HepG2 (cell line): ENCODE measurements around the gene VSX1. TPM values are rescaled to one million over a fixed set of nuclear protein-coding genes. Genes with fewer than 3 reads are reported as not detected.

ENCODE experiments used
- IKZF4 ChIP-seq: sonication (generic); formaldehyde crosslinking; IDR thresholded peaks from 2 replicates; pipeline ENCODE4 v1.5.1; 2020; ENCODE audit warnings: borderline replicate concordance, mild to moderate bottlenecking, low read depth, missing genetic modification reagents; ENCODE audit errors: not compliant biosample characterization
- KLF12 ChIP-seq: sonication (generic); formaldehyde crosslinking; IDR thresholded peaks from 2 replicates; pipeline ENCODE4 v1.4.0; 2020; ENCODE audit warnings: missing genetic modification reagents, borderline replicate concordance
- NBN ChIP-seq: fragments of 450-650 bp; conservative IDR thresholded peaks from 2 replicates; pipeline ENCODE4 v1.6.1; 2017
- NFATC3 ChIP-seq: sonication (generic); formaldehyde crosslinking; IDR thresholded peaks from 2 replicates; pipeline ENCODE4 v1.5.1; 2020; ENCODE audit warnings: mild to moderate bottlenecking, missing genetic modification reagents
- PTBP1 ChIP-seq: fragments of 200-400 bp; formaldehyde crosslinking; IDR thresholded peaks from 2 replicates; pipeline ENCODE4 v1.6.1; 2018; ENCODE audit warnings: low read length, low read depth; ENCODE audit not compliant: poor library complexity, severe bottlenecking
- SIX1 ChIP-seq: sonication (generic); formaldehyde crosslinking; IDR thresholded peaks from 2 replicates; pipeline ENCODE4 v1.4.0; 2020; ENCODE audit warnings: missing genetic modification reagents, borderline replicate concordance
- ZC3H4 ChIP-seq: sonication (generic); formaldehyde crosslinking; IDR thresholded peaks from 2 replicates; pipeline ENCODE4 v1.4.0; 2020; ENCODE audit warnings: missing genetic modification reagents, borderline replicate concordance
- ZMYM4 ChIP-seq: sonication (generic); formaldehyde crosslinking; IDR thresholded peaks from 2 replicates; pipeline ENCODE4 v1.8.1; 2023; ENCODE audit warnings: mild to moderate bottlenecking, missing genetic modification reagents
- polyA plus RNA-seq, 8 experiments: library from polyadenylated mRNA; depleted of rRNA in 3 of 8; stranded (reverse) in 7 of 8; unstranded in 1 of 8; fragments of >200 nt; fragmentation: Illumina TruSeq in 4 of 8; extraction: Trizol in 4 of 8; gene quantifications; 2 replicates each; pipeline versions ENCODE4 v1.2.1 to v1.2.3, GENCODE V29; 2011 to 2016; ENCODE audit warnings: low read depth in 4 of 8, missing spikeins in 1 of 8, mixed read lengths in 1 of 8; ENCODE audit not compliant: insufficient read depth in 1 of 8
- total RNA-seq, 5 experiments: library from RNA; depleted of rRNA; stranded (reverse); fragments of >200 nt; fragmentation: Illumina TruSeq; extraction: Trizol; gene quantifications; 2 replicates each; pipeline ENCODE4 v1.2.3, GENCODE V29; 2016; ENCODE audit warnings: low read depth in 1 of 5
- TF ChIP-seq, protein P1 (sequence below): sonication (generic); formaldehyde crosslinking; IDR thresholded peaks from 2 replicates; pipeline ENCODE4 v1.8.1; 2022; ENCODE audit warnings: mild to moderate bottlenecking, missing genetic modification reagents
- TF ChIP-seq, protein P2 (sequence below): sonication (generic); formaldehyde crosslinking; IDR thresholded peaks from 2 replicates; pipeline ENCODE4 v1.5.1; 2020; ENCODE audit warnings: missing genetic modification reagents, mild to moderate bottlenecking, borderline replicate concordance
- TF ChIP-seq, protein P3 (sequence below): sonication (generic); formaldehyde crosslinking; IDR thresholded peaks from 2 replicates; pipeline ENCODE4 v1.5.1; 2020; ENCODE audit warnings: mild to moderate bottlenecking, missing genetic modification reagents, moderate library complexity

Gene VSX1
- total and polyA plus RNA-seq, 2 of the 13 experiments (the other 11 are each of a cell fraction or from before 2014, with no cell fraction given): 0.04 TPM; not detected in 1

DNA sequence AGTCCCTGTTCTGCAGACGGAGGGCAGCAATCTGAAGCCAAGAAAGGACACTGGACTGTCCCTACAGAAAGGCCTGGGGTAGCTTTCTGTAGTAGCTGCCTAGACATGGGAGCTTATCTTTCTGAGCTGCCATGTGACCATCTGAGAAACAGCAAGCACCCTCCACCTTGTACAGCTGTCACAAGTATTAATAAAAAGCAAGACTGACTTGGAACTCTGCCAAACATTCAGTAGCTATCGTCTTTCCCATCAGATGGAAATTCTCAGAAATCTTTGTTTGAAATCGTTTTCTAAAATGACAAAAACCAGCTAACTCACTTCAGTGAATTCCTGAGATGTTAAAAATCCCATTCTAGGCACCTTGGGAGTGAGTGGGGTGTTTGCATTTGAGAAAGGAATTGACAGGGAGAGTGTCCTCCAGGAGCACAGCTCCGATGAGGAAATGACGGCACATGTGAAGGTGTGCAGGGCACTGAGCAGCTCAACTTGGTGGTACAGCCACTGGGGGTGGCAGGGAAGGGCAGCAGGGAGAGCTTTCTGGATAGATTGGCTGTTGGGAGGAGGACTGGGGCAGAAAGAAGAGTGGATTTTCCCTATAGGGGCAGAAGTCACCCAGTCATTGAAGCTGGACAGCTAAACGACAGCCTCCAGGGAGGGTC lies 48.5 kb downstream of the VSX1 start (continued):
- peak; percentile 27 for TF ChIP-seq IKZF4 (CRISPR knock-in tag)
- TF ChIP-seq, protein P1, sequence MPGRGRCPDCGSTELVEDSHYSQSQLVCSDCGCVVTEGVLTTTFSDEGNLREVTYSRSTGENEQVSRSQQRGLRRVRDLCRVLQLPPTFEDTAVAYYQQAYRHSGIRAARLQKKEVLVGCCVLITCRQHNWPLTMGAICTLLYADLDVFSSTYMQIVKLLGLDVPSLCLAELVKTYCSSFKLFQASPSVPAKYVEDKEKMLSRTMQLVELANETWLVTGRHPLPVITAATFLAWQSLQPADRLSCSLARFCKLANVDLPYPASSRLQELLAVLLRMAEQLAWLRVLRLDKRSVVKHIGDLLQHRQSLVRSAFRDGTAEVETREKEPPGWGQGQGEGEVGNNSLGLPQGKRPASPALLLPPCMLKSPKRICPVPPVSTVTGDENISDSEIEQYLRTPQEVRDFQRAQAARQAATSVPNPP (CRISPR knock-in tag): no peak
- TF ChIP-seq SIX1 (CRISPR knock-in tag): no peak
- TF ChIP-seq, protein P2, sequence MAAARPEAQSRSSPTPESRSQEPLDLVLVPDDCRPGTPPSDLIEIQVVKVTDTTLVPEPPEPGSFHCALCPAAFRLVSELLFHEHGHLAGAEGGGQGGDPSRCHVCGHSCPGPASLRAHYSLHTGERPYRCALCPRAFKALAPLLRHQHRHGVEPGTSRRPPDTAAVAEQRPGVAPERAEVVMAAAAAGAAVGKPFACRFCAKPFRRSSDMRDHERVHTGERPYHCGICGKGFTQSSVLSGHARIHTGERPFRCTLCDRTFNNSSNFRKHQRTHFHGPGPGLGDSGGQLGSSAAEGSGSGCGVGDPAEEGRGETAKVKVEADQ (CRISPR knock-in tag): peak; percentile 37; the same call in 1 of the 2 replicates
- peak; percentile 57; the same call in 1 of the 2 replicates for TF ChIP-seq ZC3H4 (CRISPR knock-in tag)
- TF ChIP-seq NFATC3 (CRISPR knock-in tag): peak; percentile 61; the same call in 1 of the 2 replicates
- no peak for TF ChIP-seq KLF12 (CRISPR knock-in tag)
- TF ChIP-seq, protein P3, sequence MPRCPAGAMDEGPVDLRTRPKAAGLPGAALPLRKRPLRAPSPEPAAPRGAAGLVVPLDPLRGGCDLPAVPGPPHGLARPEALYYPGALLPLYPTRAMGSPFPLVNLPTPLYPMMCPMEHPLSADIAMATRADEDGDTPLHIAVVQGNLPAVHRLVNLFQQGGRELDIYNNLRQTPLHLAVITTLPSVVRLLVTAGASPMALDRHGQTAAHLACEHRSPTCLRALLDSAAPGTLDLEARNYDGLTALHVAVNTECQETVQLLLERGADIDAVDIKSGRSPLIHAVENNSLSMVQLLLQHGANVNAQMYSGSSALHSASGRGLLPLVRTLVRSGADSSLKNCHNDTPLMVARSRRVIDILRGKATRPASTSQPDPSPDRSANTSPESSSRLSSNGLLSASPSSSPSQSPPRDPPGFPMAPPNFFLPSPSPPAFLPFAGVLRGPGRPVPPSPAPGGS (CRISPR knock-in tag): 0 out of 2 replicates have a peak, but pooled peaks have one; percentile 21
- no peak for TF ChIP-seq PTBP1
- 0 out of 2 replicates have a peak, but pooled peaks have one; percentile 1 for TF ChIP-seq ZMYM4
- no peak for TF ChIP-seq NBN
- TF ChIP-seq, all 625 proteins: peak for 16
